Endothelial cell (in vitro differentiated cells): ENCODE results near the gene C2orf81. TPM values are rescaled to one million over a fixed set of nuclear protein-coding genes. Genes with fewer than 3 reads are reported as not detected.

Source experiments
- DNase-seq: peaks from one replicate; pipeline ENCODE4 v3.0.0; 2021; ENCODE audit warnings: low spot score
- H3K27ac Mint-ChIP-seq: one replicate; pipeline ENCODE4 v1.8.0; 2021; ENCODE audit warnings: mixed read lengths, inconsistent platforms; ENCODE audit not compliant: unreplicated experiment
- H3K27me3 Mint-ChIP-seq: one replicate; pipeline ENCODE4 v1.8.0; 2021; ENCODE audit warnings: mild to moderate bottlenecking, moderate library complexity, mixed read lengths, inconsistent platforms; ENCODE audit not compliant: unreplicated experiment
- H3K36me3 Mint-ChIP-seq: one replicate; pipeline ENCODE4 v1.8.0; 2021; ENCODE audit warnings: mild to moderate bottlenecking, low read depth, mixed read lengths, inconsistent platforms; ENCODE audit not compliant: unreplicated experiment
- H3K4me1 Mint-ChIP-seq: one replicate; pipeline ENCODE4 v1.8.0; 2021; ENCODE audit warnings: mild to moderate bottlenecking, mixed read lengths, inconsistent platforms; ENCODE audit not compliant: unreplicated experiment
- H3K4me3 Mint-ChIP-seq: one replicate; pipeline ENCODE4 v1.8.0; 2021; ENCODE audit warnings: mild to moderate bottlenecking, mixed read lengths, inconsistent platforms; ENCODE audit not compliant: unreplicated experiment
- H3K9me3 Mint-ChIP-seq: one replicate; pipeline ENCODE4 v1.8.0; 2021; ENCODE audit warnings: mixed read lengths, inconsistent platforms; ENCODE audit not compliant: unreplicated experiment
- total RNA-seq: library from RNA; stranded (reverse); fragmentation: NEBNext Ultra II Directional; extraction: Animal tissue kit (Norgen Biotek cat#: 25700); gene quantifications from one replicate; pipeline ENCODE4 v1.2.1, GENCODE V29; 2021; ENCODE audit not compliant: unreplicated experiment
- TF ChIP-seq, protein P1 (sequence below): fragments of 200-600 bp; sonication (generic); IDR thresholded peaks from one replicate; pipeline ENCODE4 v1.5.0; 2021; ENCODE audit warnings: antibody characterized with exemption; ENCODE audit not compliant: unreplicated experiment

Gene C2orf81
- total RNA-seq, 1 donor from 2014 or later, result 5.0 TPM

DNA sequence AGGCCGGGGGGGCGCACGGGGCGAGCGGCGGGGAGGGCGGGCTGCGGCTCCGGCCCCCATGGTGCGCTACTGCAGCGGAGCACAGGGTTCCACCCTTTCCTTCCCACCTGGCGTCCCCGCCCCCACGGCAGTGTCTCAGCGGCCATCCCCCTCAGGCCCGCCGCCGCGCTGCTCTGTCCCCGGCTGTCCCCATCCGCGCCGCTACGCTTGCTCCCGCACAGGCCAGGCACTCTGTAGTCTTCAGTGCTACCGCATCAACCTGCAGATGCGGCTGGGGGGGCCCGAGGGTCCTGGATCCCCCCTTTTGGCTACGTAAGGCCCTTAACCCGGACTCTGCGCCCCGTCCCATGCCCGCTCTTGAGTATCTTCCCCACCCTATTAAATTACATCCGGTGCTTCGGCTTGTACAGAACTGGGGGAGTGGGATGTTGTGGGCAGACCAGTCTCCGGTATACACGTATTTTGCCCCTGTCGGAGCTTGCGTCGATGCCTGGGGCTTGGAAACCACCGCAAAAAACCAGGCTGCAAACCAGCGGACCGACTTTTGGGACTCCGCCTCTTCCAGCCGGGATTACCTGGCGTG is 36.2 kb upstream of the C2orf81 start:
- Mint-ChIP-seq H3K36me3 (peaks cover 7% of the 10 kb centered on the region), H3K27ac (peak overlapping the region; percentile 89), H3K4me1 (peaks cover 38% of the 10 kb centered on the region), H3K9me3 (no peaks in the 10 kb centered on the region), H3K27me3 (peaks cover 9% of the 10 kb centered on the region), H3K4me3 (peak overlapping the region; percentile 98)
- TF ChIP-seq, protein P1, sequence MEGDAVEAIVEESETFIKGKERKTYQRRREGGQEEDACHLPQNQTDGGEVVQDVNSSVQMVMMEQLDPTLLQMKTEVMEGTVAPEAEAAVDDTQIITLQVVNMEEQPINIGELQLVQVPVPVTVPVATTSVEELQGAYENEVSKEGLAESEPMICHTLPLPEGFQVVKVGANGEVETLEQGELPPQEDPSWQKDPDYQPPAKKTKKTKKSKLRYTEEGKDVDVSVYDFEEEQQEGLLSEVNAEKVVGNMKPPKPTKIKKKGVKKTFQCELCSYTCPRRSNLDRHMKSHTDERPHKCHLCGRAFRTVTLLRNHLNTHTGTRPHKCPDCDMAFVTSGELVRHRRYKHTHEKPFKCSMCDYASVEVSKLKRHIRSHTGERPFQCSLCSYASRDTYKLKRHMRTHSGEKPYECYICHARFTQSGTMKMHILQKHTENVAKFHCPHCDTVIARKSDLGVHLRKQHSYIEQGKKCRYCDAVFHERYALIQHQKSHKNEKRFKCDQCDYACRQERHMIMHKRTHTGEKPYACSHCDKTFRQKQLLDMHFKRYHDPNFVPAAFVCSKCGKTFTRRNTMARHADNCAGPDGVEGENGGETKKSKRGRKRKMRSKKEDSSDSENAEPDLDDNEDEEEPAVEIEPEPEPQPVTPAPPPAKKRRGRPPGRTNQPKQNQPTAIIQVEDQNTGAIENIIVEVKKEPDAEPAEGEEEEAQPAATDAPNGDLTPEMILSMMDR, result no peak
- peak; percentile 57 for DNase-seq

DNA sequence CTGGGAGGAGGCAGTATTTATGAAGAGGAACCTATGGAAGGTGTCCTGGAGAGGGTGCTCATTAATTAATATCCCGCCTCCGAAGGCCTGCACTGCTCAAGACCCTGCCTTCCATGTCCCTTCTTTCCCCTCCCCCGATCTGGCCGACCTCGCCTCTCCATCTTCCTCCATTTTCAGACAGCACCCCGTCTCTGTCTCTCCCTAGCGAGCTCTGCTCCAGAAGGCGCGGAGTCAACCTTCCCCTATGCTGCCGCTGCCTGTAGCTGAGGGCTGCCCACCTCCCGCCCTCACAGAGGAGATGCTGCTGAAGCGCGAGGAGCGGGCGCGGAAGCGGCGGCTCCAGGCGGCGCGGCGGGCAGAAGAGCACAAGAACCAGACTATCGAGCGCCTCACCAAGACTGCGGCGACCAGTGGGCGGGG is 35.7 kb upstream of the C2orf81 start:
- H3K4me1 Mint-ChIP-seq, result peaks cover 42% of the 10 kb centered on the region
- H3K36me3 Mint-ChIP-seq, result peaks cover 5% of the 10 kb centered on the region
- H3K4me3 Mint-ChIP-seq, result peak overlapping the region; percentile 75
- no peak overlapping the region for H3K27ac Mint-ChIP-seq
- TF ChIP-seq, protein P1, result no peak
- no peak for DNase-seq
- H3K9me3 Mint-ChIP-seq, result no peaks in the 10 kb centered on the region
- peaks cover 9% of the 10 kb centered on the region for H3K27me3 Mint-ChIP-seq

DNA sequence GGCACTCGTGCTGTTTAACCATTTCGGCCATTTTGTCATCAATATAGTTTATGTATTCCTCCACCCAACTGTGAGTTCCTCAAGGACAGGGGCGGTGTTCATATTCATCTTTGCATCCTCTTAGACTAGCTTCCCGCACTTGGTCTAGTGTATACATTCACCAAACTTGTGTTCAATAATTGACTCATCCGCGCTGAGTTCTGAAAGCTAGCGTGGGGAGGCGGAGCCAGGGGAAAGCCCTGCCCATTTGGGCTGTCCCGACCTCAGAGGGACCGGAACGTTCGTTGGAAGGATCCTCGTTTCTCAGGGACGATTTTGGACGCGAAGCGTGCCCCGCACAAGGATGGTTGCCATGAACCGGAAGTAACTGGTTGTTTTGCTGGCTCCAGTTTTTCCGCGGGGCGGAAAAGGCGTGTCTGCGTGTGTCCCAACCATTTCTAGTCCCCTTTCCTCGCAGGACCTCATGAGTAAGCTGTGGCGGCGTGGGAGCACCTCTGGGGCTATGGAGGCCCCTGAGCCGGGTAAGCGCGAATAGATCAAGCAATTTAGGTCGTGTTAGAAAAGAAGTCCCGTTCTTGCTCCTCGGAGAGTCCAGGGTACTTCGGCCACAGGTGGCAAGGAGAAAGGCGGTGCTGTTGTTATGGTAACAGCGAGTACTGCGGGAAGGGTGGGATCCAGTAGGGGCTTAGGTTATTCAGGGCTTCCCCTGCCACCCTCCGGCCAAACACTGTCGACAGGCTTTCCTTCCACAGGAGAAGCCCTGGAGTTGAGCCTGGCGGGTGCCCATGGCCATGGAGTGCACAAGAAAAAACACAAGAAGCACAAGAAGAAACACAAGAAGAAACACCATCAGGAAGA is 33.5 kb upstream of the C2orf81 start, which contains the start of gene INO80B:
INO80B (plus strand) TSS at position 434 of the 858 bp plus-strand sequence; CDS start at position 464, 30 bp downstream.
- H3K27me3 Mint-ChIP-seq, result peaks cover 9% of the 10 kb centered on the region
- H3K36me3 Mint-ChIP-seq, result peaks cover 5% of the 10 kb centered on the region
- no peaks in the 10 kb centered on the region for H3K9me3 Mint-ChIP-seq
- H3K4me1 Mint-ChIP-seq, result peaks cover 40% of the 10 kb centered on the region
- H3K27ac Mint-ChIP-seq, result peak within 1 kb of the TSS; percentile 79
- peak; percentile 94 for DNase-seq
- peak within 1 kb of the TSS; percentile 97 for H3K4me3 Mint-ChIP-seq
- TF ChIP-seq, protein P1, result no peak

DNA sequence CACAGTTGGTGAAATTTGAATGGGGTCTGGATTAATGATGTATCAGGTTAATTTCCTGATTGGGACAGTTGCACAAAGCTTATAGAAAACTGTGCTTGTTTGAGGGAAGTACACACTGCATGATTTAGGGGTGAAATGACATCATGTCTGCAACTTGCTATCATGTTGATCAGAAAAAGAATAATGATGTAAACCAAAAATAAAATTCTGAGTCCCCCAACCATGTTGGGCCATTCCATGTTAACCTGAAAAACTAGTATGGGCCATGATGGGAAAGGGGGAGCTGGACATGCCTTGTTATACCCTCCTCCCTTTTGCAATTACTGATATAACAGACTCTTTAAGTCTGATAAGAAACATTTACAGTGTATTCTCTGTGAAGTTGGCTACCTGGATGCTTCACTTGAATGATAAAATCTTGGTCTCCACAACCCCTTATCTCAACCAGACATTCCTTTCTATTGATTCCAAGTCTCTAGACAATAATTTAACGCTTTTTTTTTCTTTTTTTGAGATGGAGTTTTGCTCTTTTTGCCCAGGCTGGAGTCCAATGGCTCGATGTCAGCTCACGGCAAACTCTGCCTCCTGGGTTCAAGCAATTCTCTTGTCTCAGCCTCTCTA is 29.3 kb upstream of the C2orf81 start:
- TF ChIP-seq, protein P1, result no peak
- H3K36me3 Mint-ChIP-seq, result peaks cover 5% of the 10 kb centered on the region
- peaks cover 15% of the 10 kb centered on the region for H3K4me1 Mint-ChIP-seq
- H3K27ac Mint-ChIP-seq, result no peak overlapping the region
- no peak for DNase-seq
- peaks cover 2% of the 10 kb centered on the region for H3K27me3 Mint-ChIP-seq
- no peak overlapping the region for H3K4me3 Mint-ChIP-seq
- no peaks in the 10 kb centered on the region for H3K9me3 Mint-ChIP-seq
